Loucy (cell line): Measurements from ENCODE around the gene MARF1.

Experiments
- H2AFZ ChIP-seq: fragments of 200-600 bp; sonication (generic); 2 replicates; pipeline ENCODE4 v1.6.0; 2016; ENCODE audit warnings: antibody characterized with exemption, mild to moderate bottlenecking, low read length, moderate library complexity
- H3F3A ChIP-seq: fragments of 200-600 bp; 2 replicates; pipeline ENCODE4 v1.6.0; 2016; ENCODE audit warnings: antibody characterized with exemption, low read depth, mild to moderate bottlenecking
- H3K27me3 ChIP-seq: fragments of 200-600 bp; sonication (generic); 2 replicates; pipeline ENCODE4 v1.6.1; 2014; ENCODE audit warnings: low read length, mild to moderate bottlenecking; ENCODE audit not compliant: insufficient read depth, poor library complexity, severe bottlenecking
- H3K36me3 ChIP-seq: fragments of 200-600 bp; sonication (generic); 2 replicates; pipeline ENCODE4 v1.6.1; 2016; ENCODE audit warnings: low read length; ENCODE audit not compliant: insufficient read depth
- H3K4me1 ChIP-seq: fragments of 200-600 bp; sonication (generic); 2 replicates; pipeline ENCODE4 v1.5.1; 2014; ENCODE audit warnings: low read length, mild to moderate bottlenecking; ENCODE audit not compliant: insufficient read depth, poor library complexity, severe bottlenecking
- H3K4me2 ChIP-seq: fragments of 200-600 bp; sonication (generic); 2 replicates; pipeline ENCODE4 v1.6.0; 2014; ENCODE audit warnings: antibody characterized with exemption, low read length, low read depth, mild to moderate bottlenecking; ENCODE audit not compliant: poor library complexity, severe bottlenecking
- H3K4me3 ChIP-seq: fragments of 200-600 bp; sonication (generic); 2 replicates; pipeline ENCODE4 v1.5.1; 2014; ENCODE audit warnings: low read length, mild to moderate bottlenecking, mixed read lengths; ENCODE audit not compliant: poor library complexity, severe bottlenecking
- H3K79me2 ChIP-seq: fragments of 200-600 bp; sonication (generic); 2 replicates; pipeline ENCODE4 v1.6.1; 2014; ENCODE audit warnings: low read length; ENCODE audit not compliant: insufficient read depth
- H3K9ac ChIP-seq: fragments of 200-600 bp; sonication (generic); 2 replicates; pipeline ENCODE4 v1.6.0; 2014; ENCODE audit warnings: mild to moderate bottlenecking, low read depth, low read length, moderate library complexity; ENCODE audit not compliant: poor library complexity, severe bottlenecking
- H3K9me2 ChIP-seq: fragments of 200-600 bp; sonication (generic); replicated peaks from 2 replicates; pipeline ENCODE4 v1.6.1; 2016; ENCODE audit warnings: low read depth, low read length, mixed read lengths
- H3K9me3 ChIP-seq: fragments of 200-600 bp; sonication (generic); 2 replicates; pipeline ENCODE4 v1.6.1; 2014; ENCODE audit warnings: mild to moderate bottlenecking, antibody characterized with exemption, low read length, low read depth; ENCODE audit not compliant: insufficient read depth
- H4K20me1 ChIP-seq: fragments of 200-600 bp; sonication (generic); 2 replicates; pipeline ENCODE4 v1.6.0; 2014; ENCODE audit warnings: antibody characterized with exemption, low read length, mild to moderate bottlenecking; ENCODE audit not compliant: insufficient read depth, poor library complexity, severe bottlenecking
- CTCF ChIP-seq: fragments of 200-600 bp; sonication (generic); conservative IDR thresholded peaks from 2 replicates; pipeline ENCODE4 v1.5.1; 2014; ENCODE audit warnings: mild to moderate bottlenecking, antibody characterized with exemption, low read length
- EZH2phosphoT487 ChIP-seq: fragments of 200-600 bp; IDR thresholded peaks from 2 replicates; pipeline ENCODE4 v1.6.1; 2018; ENCODE audit warnings: antibody characterized with exemption, mild to moderate bottlenecking, moderate library complexity, borderline replicate concordance

The MARF1 gene

GRCh38 chr16:15594711-15595320 is 48.1 kb downstream of the MARF1 start:
- no peaks in the 10 kb centered on the region for H3K79me2 ChIP-seq
- H3K9ac ChIP-seq = no peak overlapping the region
- no peaks in the 10 kb centered on the region for H3K9me3 ChIP-seq
- H3K4me1 ChIP-seq = peaks cover 3% of the 10 kb centered on the region
- H2AFZ ChIP-seq = no peak overlapping the region
- H3K4me2 ChIP-seq = no peak overlapping the region
- H3K4me3 ChIP-seq = no peak overlapping the region
- H4K20me1 ChIP-seq = no peaks in the 10 kb centered on the region
- no peaks in the 10 kb centered on the region for H3F3A ChIP-seq
- no peaks in the 10 kb centered on the region for H3K27me3 ChIP-seq
- no peak for TF ChIP-seq EZH2phosphoT487
- TF ChIP-seq CTCF = no peak
- H3K36me3 ChIP-seq = peaks cover 19% of the 10 kb centered on the region; the same call in 1 of the 2 replicates
- H3K9me2 ChIP-seq = no peaks in the 10 kb centered on the region

GRCh38 chr16:15593235-15593634 is 49.7 kb downstream of the MARF1 start:
- Histone ChIP-seq H3F3A (no peaks in the 10 kb centered on the region), H3K9me3 (no peaks in the 10 kb centered on the region), H2AFZ (no peak overlapping the region), H3K27me3 (no peaks in the 10 kb centered on the region), H3K4me1 (peaks cover 3% of the 10 kb centered on the region), H3K79me2 (no peaks in the 10 kb centered on the region), H4K20me1 (no peaks in the 10 kb centered on the region), H3K4me2 (no peak overlapping the region), H3K9me2 (no peaks in the 10 kb centered on the region), H3K9ac (no peak overlapping the region), H3K4me3 (no peak overlapping the region), H3K36me3 (peaks cover 13% of the 10 kb centered on the region; the same call in 1 of the 2 replicates)
- no peak for TF ChIP-seq EZH2phosphoT487
- no peak for TF ChIP-seq CTCF

GRCh38 chr16:15592324-15592723 is 50.6 kb downstream of the MARF1 start:
- no peak overlapping the region for H3K9ac ChIP-seq

More at GRCh38 chr16:15592324-15592723, 50.6 kb downstream of the MARF1 start:
- Histone ChIP-seq H2AFZ (no peak overlapping the region), H3K9me2 (no peaks in the 10 kb centered on the region), H3K4me2 (no peak overlapping the region), H3K4me3 (no peak overlapping the region), H3K36me3 (peaks cover 8% of the 10 kb centered on the region; the same call in 1 of the 2 replicates), H3K9me3 (no peaks in the 10 kb centered on the region), H3K27me3 (no peaks in the 10 kb centered on the region), H3F3A (no peaks in the 10 kb centered on the region), H3K79me2 (no peaks in the 10 kb centered on the region), H3K4me1 (peaks cover 3% of the 10 kb centered on the region), H4K20me1 (no peaks in the 10 kb centered on the region)
- no peak for TF ChIP-seq EZH2phosphoT487
- TF ChIP-seq CTCF = no peak
